ENCODE measurements around the gene UBE2J2.

DNA sequence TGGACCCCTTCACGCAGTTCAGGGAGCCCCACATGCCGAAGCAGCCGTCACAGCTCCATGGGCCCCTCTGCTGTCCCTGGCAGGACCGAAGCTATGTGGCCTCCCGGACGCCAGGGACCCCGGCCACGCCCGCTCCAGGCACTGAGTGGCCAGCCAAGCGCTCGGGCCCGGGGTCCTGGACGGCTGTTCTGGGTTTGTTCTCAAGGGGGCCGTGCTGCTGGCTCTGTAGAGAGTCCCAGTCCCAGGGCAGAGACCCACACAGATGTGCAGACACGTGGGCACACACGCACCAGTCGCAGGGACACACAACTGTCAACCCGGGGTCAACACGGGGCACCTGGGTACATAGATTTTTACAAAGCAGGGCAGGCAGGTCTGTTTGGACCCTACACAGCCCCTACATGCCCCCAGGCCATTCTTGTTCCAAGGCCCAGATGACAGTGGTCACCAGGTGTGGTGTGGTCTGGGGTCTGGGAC, 34.9 kb downstream of the UBE2J2 start:
- TF ChIP-seq, protein P1, sequence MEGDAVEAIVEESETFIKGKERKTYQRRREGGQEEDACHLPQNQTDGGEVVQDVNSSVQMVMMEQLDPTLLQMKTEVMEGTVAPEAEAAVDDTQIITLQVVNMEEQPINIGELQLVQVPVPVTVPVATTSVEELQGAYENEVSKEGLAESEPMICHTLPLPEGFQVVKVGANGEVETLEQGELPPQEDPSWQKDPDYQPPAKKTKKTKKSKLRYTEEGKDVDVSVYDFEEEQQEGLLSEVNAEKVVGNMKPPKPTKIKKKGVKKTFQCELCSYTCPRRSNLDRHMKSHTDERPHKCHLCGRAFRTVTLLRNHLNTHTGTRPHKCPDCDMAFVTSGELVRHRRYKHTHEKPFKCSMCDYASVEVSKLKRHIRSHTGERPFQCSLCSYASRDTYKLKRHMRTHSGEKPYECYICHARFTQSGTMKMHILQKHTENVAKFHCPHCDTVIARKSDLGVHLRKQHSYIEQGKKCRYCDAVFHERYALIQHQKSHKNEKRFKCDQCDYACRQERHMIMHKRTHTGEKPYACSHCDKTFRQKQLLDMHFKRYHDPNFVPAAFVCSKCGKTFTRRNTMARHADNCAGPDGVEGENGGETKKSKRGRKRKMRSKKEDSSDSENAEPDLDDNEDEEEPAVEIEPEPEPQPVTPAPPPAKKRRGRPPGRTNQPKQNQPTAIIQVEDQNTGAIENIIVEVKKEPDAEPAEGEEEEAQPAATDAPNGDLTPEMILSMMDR (IDR thresholded peaks at IDR 0.05): no peak
- TF ChIP-seq POLR2A (IDR thresholded peaks at IDR 0.05): no peak
